A673 (cell line): ENCODE data around the gene YTHDC1.

Source experiments
- CTCF ChIP-seq: fragments of 300-800, 200-600 bp; sonication (generic); conservative IDR thresholded peaks from 2 replicates; pipeline ENCODE4 v1.5.1; 2017; ENCODE audit warnings: low read depth, mild to moderate bottlenecking, antibody characterized with exemption, low read length, moderate library complexity, mixed read lengths
- EZH2 ChIP-seq: fragments of 200-600 bp; sonication (generic); IDR thresholded peaks from 2 replicates; pipeline ENCODE4 v1.6.1; 2017; ENCODE audit warnings: borderline replicate concordance, low read depth, mild to moderate bottlenecking, mixed read lengths, antibody characterized with exemption, low read length; ENCODE audit not compliant: poor library complexity, severe bottlenecking

DNA sequence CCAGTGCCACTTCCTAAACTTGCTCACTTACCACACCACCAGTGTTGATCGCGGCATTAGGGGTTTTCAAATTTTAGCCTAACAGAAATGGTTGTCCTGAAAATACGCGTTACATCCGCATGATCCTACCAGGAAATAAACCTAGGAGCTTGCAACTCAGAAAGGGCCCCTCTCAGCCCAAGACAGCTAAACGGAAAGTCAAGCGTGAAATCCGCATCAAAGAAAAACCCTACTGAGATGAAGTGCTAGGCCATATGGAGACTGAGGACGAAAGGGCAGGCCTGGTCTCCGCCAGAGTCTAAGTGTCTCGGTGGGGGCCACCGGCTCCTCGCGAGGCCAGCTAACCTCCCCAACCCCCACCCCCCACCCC is 626 bp downstream of the YTHDC1 start:
- TF ChIP-seq CTCF (no peak), EZH2 (no peak)
